Astrocyte of the hippocampus (primary cell): Measurements from ENCODE around the gene CMSS1.

ENCODE experiments used
- DNase-seq: peaks from one replicate; pipeline ENCODE4 v3.0.0; 2011; ENCODE audit warnings: low read depth, low spot score

The CMSS1 gene

DNA sequence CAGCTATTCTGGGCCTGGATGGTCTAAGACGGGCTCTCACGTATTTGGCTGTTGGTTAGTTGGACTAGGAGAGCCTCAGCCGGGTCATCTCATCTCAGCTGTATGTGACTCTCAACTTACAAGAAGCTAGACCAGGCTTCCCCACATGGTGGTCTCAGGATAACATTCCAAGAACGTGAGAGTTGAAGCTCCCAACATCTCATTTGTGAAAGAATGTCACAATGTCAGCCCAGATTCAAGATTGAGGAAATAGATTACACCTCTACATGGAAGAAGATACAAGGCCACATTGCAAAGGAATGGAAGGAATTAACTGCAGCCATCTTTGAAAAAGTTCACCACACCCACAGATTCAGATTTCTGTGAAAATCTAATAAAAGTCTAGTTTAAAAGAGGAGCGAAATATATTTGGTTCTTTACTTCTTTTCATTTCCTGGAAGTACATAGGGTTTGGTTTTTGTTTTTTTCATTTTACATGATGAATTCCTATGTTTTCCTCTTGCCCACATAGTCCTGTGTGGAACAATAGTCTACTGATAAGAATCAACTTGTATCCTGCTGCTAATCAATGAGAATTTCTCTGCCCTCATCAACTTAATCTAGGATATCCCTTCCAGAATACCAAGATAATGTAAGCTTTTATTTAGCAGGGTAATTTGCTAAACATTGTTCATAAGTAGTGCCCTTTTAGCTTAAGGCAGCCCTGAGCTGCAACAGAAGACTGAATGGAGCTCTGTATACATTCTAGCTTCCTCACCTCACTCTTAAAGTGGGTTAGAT is 116.5 kb downstream of the CMSS1 start:
- no peak for DNase-seq

DNA sequence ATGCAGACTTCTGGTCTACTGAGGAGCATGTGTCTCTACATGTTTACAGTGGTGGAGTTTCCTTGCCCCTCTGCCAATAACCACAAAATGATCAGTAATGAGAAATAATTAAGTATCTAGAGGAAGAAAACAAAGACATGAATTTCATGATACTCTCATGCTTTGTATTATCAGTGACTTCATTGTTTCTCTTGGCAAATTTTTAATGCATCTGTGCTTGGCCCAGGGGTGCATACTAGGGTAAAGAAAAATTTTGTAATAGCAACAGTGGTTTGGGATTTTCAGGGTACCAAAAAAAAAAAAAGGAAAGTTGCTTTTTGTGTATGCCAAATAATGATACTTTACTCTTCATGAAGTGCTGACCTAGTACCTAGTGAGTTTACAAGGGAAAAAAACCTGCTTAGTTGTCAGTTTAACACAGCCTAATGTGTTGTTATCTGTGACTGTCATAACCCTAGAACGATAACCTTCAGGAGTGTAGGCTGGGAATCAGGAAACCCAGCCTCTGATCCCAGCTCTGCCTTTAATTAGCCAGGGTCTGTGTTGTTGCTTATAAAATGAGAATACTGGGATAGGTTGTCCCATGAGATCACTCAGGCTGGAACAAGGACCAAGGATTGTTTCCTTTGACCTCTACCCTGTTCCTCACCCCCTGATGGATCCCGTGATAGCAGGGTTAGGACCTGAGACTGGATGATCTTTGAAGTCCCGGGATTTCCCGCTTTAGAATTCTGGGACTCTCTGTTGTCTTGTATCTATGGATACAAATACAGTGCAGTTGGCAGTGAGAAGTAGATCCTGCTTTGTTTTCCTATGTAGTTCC is 117.5 kb downstream of the CMSS1 start:
- DNase-seq, result no peak

DNA sequence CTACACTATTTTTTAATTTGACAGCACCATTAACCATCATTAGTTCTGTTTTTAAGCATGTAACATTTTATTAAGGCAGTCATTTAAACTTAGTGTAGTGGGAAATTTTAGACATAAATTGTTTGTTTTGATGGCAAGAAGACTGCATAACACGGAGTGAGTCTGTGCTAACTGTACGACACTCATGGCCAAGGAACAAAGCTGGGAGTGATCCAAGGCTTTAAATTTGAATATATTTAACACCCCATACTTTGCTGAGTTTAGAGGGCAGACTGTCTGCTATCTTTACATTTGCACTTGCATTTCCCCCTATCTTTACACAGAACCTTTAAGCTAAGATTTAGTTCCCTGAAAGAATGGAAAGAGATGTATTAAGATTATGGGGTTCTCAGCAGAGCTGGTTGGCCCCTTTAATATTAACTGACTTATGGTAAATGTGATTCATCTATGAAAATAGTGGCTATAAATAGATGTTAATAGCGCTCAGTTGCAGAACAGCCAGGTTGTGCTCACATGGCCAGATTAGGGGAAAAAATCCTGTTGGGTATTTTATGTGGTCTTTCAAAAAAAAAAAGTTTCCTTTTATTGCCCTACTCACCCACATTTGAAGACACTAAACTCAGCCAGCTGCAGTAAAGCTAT is 120.7 kb downstream of the CMSS1 start:
- DNase-seq, result no peak

DNA sequence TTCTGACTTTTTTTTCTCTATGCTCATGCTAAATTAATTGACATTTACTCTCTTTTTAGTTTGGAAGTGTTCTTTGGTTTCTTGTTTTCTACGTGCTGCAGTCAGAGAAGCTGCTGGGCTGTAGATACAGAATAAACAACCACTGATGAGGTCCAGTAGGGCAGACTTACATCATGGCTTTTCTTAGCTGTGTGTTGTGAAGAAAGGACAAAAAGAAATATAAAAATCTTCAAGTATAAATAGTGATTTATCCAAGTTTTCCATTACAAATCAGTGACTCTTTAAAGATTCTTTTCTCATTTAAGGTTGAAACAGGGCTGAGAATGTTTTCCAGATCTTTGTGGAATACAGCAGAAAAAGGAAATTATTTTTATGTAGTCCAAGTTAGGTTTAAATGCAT is 122.2 kb downstream of the CMSS1 start:
- no peak for DNase-seq

DNA sequence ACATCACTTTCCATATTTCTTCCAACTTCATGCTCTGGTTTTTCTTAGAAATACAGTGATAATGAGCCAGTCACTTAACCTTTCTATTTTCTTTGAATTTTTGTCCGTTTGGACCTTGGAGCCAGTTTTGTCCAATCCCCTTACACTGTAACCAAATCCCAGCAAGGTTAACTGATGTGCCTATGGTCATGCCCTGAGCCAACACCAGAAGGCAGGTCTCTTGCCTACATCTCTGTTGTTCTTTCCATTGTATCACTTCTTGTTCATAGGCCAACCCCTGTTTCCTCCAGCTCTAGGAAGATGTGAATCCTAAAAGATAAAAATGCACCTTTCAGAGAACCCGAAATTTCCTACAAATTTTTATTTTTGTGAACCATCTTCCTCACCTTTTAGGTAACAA is 122.7 kb downstream of the CMSS1 start:
- no peak for DNase-seq

DNA sequence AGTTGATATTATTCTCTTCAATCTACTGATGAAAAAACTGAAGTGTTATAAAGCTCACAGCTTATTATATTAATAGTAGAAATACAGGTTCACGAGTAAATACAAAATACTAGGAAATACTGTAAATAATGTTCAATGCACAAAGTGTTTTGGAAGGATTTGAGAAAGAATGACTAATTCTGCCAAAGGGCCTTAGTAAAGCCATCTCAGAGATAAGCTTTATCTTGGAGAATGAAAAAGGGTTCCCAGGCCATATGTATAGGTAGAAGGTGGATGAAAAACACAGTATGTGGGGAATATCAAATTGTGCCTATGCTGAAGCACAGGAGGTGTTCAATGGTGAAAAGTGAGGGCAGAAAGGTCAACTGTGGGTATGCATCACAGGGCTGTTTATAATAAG is 123.5 kb downstream of the CMSS1 start:
- DNase-seq, result no peak

DNA sequence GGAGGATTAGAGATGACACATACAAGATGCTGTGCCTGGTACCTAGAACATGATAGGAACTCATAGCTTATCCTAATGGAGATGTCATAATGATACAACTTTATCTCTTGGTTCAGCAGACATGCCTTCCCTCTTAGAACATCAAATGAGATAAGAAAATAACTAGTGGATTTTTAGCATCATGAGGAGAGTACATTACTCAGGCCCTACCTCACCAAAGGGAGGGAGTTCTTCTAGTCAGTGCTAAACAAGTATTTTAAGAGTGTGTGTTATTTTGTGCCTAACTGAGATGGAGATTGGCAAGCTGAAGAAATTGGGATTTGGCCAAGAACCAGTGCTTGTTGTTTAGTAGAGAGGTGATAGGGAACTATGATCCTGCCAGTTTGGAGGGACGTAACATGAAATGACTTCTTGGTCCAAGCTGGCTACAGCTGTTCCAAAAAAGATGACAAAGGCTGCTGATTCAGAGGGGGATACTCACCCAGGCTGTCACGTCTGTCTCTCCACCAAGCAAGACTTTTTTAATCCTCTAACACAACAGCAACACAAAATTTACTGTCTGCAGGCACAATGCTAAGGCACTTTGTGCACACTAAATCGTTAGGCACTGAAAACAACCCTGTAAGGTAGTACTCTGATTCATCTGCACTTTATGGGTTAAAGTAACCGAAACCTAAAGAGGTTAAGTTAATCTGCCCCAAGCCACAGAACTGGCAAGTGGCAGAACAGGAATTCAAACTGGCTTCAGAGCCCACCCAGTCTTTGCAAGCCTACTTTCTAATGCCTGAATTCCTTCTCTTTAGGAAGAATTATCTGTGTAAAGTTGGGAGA is 126.5 kb downstream of the CMSS1 start:
- DNase-seq, result no peak

DNA sequence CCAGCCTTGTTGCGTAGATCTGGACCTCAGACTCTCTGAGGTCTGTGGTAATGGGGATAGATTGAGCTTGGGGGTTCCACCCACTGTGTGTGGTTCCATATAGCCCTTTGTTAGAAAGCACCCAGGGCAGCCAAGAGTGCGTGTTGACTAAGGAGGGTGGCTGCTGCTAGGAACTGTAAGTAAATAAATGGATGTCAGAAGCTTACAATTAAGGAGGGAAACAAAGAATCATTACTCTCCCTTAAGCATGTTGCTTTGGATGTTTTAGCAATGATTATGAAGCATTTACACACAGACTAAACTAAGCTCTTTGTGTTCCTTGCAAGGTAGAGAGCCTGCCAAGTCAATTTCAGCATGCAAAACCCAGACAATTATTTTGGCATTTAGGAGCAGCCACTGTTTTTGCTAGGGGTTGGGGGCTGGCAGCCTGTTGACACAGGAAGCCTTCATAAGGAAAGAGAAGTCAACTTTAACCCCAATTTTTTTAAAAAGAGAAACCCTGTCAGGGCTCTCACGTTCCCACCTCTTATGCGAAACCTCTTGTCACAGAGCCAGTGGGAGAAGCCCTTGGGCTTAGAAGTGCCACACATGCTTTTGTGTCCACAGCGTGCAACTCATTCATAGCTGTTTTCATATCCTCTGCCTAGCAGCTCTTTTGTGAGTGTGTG is 127.8 kb downstream of the CMSS1 start:
- peak; percentile 77 for DNase-seq

DNA sequence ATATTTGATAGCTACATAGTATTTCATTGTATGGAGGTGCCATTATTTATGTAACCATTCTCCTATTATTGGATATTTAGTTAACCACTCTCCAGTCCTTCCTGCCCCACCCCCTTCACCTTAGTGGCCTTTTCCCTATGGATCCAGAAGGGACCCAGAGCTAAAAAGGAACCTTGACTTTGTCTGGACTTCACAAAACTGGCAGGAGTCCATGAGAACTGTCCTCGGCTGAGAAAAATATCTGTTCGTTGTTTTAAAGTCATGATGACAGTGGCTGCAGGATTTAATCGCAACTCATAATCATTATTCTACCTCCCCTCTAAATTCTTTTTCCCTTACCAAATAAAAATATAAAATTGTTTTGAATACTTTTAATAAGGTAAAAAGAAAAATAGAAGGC is 129.7 kb downstream of the CMSS1 start:
- no peak for DNase-seq

DNA sequence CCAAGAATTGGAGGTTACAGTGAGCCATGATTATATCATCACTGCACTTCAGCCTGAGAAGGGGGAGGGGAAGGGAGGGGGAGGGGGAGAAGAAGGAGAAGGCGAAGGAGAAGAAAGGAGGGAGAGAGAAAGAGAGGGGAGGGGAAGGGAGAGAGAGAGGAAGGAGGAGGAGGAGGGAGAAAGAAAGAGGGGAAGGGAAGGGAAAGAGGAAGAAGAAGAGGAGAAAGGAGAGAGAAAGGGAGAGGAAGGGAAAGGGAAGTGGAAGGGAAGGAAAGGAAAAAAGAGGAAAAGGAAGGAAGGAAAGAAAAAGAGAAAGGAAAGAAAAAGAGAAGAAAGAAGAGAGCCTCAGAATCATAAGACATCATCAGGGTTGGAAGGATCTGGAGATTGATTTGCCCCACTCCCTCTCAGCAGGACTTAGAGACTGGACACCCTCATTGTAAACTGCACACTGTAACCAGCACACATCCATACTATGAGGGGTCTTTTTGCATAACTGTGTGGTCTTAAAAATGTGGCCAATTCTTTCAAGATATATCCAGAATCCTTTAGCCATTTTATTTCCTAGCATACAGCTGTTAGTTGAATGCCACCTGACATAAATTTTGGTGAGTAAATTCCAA is 130.9 kb downstream of the CMSS1 start:
- no peak for DNase-seq

DNA sequence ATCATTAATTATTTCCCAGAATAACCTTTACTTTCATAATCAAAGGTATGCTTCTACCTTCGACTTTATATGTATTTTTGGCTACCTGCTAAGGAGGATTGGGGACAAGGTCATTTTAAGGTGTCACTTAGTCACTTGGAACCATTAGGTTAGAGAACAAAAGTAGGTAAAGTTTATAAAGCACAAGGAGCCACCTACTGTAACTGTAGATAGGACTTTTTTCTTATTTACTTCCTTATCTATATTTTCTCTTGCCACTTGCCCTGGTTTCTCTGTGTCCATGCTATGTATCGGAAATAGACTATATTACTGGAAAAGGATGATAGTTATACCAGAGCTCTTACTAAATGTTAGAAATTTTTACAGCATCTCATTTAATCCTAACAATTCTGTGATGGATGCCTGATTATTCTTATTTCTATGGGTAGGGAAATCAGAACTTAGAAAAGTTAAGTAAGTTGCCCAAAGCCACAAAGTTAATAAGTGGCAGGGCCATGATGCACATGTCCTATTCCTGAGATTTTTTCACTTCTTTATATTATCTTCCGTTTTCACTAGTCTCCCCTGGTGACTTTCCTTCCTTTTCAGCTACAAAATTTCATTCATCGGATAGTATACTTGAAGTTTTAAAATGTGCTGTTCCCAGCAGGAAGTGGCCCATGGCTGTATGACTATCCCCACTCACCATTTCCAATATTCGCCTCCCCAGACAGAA is 132.5 kb downstream of the CMSS1 start:
- no peak for DNase-seq

DNA sequence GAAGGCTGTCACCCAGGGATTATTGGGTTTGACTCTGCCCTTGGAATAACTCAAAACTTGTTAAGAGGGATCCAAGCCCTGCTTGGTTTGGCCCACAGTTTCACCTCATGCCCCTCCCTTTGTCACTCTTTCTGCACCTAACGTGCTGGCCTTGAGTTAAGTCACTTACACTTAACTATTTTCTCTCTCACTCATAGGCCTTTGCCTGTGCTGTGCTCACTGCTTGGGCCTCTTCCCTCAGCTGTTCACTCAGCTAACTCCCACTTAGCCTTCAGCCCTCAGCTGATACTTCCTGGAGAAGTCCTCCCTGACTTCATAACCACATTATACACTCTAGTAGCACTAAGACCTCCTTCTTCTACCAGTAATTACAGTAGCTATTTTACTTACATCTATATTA is 133.3 kb downstream of the CMSS1 start:
- no peak for DNase-seq

DNA sequence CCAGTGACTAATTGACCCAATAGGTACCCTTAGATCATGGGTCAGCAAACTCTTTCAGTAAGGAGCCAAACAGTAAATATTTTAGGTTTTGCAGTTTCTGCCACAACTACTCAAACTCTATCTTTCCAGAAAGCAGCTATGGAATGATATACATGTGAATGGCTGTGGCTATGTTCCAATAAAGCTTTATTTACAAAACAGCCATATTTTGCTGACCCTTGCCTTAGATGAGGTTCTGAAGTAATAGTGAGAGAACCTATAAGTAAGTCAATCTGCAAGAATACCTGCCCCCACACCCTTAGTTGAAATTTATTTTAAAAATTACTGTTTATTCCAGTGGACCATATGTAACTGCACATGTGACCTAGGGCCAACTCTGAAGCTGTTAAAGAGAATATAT is 134.0 kb downstream of the CMSS1 start:
- no peak for DNase-seq

DNA sequence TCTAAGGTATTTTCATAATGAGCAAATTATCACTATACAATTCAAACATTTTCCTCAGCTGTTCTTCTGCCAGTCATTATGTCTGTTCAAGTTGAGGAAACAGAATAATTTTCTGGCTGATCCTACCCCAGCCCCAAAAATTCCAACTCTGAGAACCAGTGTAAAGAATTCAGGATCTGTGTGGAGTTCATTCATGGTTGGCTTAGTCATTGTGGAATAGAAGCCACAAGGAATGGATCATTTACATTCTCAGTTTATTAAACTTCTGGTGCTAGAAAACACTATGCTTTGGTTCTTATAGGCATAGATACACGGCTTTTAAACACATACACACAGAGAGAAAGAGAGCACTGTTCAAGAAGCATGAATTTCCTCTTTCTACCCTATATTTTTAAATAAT is 134.6 kb downstream of the CMSS1 start:
- peak; percentile 89 for DNase-seq

DNA sequence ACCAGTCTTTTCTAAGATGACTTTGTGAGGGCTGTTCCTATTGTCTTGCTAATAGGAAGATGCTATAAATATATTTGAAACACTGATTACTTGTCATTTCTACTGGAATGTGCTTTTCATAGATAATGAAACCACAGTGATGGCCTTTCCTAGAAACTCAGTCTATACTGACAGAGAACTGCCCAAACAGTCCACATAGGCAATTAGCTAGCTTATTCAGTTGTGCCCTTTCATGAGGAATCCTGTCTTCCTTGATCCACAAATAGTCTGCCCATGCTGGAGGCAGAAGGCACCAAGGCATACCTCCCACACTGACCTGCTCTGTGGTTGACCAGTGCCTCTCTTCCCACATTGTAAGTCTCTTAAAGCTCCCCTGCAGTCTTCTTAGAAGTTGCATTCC is 135.9 kb downstream of the CMSS1 start:
- no peak for DNase-seq

DNA sequence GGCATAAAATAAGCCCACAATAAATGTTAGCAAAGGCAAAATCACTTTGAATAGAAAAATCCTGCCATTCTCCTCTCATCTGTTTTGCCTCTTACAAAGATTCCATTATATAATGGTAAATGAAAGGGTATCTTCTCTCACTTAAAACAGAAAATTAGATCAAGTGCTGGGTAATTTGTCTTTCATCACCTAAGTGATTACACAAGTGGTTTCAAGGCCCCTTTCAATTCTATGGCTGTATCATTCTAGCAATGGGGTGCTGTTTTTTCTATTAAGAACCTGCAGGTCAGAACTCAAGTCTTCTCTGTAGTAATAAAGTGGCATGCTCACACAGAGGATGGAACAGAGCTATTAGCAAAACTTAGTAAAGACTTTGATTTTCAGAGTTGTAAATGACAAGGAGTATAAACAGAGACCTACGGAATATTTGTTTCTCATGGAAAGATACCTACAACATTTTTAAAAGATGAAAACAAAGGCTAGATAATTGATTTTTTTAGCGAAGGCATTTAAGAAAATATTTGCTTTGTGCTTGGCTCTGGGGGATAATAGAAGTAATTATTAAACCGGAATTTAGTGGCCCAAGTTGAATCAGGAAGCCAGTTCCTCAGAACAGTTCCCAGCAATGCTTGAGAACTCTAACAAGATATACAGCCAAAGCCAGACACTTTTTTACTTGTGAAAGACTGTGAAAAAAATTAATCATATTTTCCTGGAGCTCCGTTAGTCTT is 137.4 kb downstream of the CMSS1 start:
- no peak for DNase-seq

DNA sequence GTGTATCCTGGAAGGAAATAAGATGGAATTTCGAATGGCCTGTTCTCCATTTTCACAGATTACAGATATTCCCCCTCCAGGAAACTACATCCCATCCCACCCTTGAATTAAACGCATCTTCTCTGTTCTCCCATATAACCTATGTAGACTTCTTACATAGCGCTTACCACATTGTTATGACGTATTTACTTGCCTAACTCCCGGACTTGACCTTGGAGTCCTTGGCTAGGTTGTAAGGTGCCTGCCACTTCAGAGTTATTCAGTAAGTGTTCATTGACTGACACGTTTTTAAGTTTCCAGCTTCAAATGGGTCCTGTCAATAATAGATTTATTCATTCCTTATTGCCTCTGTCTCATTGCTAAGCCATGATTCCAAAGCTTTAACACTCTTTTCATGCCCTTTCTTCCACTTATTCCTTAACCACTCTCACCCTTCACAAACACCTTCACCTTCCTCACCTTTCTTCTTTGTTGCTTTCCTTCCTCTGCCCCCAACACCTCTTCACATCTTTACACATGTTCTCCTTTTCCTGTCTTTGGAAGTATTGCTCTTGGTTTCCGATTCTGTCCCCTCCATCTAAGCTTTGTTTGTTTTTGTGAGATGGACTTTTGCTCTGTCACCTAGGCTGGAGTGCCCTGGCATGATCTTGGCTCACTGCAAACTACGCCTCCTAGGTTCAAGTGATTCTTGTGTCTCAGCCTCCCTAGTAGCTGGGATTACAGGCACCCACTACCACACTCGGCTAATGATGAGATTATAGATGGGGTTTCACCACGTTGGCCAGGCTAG is 138.3 kb downstream of the CMSS1 start:
- DNase-seq, result no peak

DNA sequence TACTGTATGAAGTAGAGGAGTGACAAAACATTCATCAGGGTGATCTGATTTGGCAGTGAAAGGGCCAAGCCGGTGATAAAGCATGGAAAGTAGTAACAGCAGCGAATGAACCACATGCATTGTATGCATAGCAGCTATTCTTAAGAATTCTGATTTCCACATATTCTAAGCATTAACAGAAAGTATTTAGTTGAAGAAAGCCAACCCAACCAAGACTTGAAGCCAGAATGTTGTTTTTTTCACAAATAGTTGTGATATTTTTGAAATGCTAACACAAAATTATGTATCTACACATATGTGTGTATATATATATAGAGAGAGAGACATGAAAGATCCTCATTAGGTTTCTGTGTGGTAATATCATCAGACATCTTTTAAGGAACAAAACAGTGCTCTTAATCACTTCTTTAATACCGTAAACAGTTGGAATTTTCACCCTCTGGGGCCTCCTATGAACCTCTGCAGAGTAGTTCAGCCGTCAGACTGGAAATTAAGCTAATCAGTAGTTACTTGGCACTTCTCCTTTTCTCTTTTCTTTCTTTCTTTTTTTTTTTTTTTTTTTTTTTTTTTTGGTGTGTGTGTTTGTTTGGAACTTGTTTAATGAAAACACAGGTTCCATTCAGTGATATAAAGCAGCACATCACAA is 139.6 kb downstream of the CMSS1 start:
- no peak for DNase-seq
